DND-41 (cell line): ENCODE measurements around the gene ZNF536.

Source experiments
- ATAC-seq: fragments of 200-7000 bp; cut with Tn5 transposase; 3 replicates; pipeline ENCODE4 v1.9.1; 2021; ENCODE audit warnings: low read depth; ENCODE audit not compliant: insufficient read depth
- DNase-seq: peaks from one replicate; pipeline ENCODE4 v3.0.0-alpha.2; 2020
- H2AFZ ChIP-seq: 2 replicates; pipeline ENCODE4 v1.6.0; 2012; ENCODE audit warnings: low read depth, low read length
- H3K27ac ChIP-seq: 2 replicates; pipeline ENCODE4 v1.5.1; 2012; ENCODE audit warnings: low read length, inconsistent platforms
- H3K27me3 ChIP-seq: fragments of 200-600 bp; sonication (generic); 2 replicates; pipeline ENCODE4 v1.6.0; 2012; ENCODE audit warnings: low read length, mild to moderate bottlenecking, inconsistent platforms; ENCODE audit not compliant: insufficient read depth, poor library complexity
- H3K36me3 ChIP-seq: 2 replicates; pipeline ENCODE4 v1.5.1; 2012; ENCODE audit warnings: low read length, inconsistent platforms; ENCODE audit not compliant: insufficient read depth
- H3K4me1 ChIP-seq: 2 replicates; pipeline ENCODE4 v1.5.1; 2012; ENCODE audit warnings: mild to moderate bottlenecking, low read length; ENCODE audit not compliant: insufficient read depth
- H3K4me2 ChIP-seq: 2 replicates; pipeline ENCODE4 v1.6.0; 2012; ENCODE audit warnings: mild to moderate bottlenecking, moderate library complexity, low read length, inconsistent platforms; ENCODE audit not compliant: insufficient read depth
- H3K4me3 ChIP-seq, 2 experiments: fragments of 200-600 bp in 1 of 2; shearing (Covaris generic) in 1 of 2; 2 replicates each; pipeline ENCODE4 v1.5.1; 2012 to 2016; ENCODE audit warnings: inconsistent platforms in 2 of 2, low read length in 2 of 2, mild to moderate bottlenecking in 2 of 2, low read depth in 1 of 2, moderate library complexity in 1 of 2
- H3K79me2 ChIP-seq: 2 replicates; pipeline ENCODE4 v1.6.0; 2012; ENCODE audit warnings: low read length, inconsistent platforms; ENCODE audit not compliant: insufficient read depth
- H3K9ac ChIP-seq: 2 replicates; pipeline ENCODE4 v1.6.0; 2012; ENCODE audit warnings: low read depth, mild to moderate bottlenecking, inconsistent platforms, low read length, moderate library complexity
- H3K9me3 ChIP-seq: 2 replicates; pipeline ENCODE4 v1.5.1; 2012; ENCODE audit warnings: low read length, moderate library complexity, mild to moderate bottlenecking, inconsistent platforms; ENCODE audit not compliant: insufficient read depth, severe bottlenecking
- H4K20me1 ChIP-seq: 2 replicates; pipeline ENCODE4 v1.6.0; 2012; ENCODE audit warnings: low read length; ENCODE audit not compliant: insufficient read depth
- EZH2 ChIP-seq: IDR thresholded peaks from 3 replicates; pipeline ENCODE4 v1.6.1; 2012; ENCODE audit warnings: borderline replicate concordance, low read depth, mild to moderate bottlenecking, moderate library complexity, low read length, inconsistent platforms; ENCODE audit not compliant: severe bottlenecking
- TF ChIP-seq, protein P1 (sequence below): IDR thresholded peaks from 2 replicates; pipeline ENCODE4 v1.5.1; 2012; ENCODE audit warnings: borderline replicate concordance, low read length, moderate library complexity, mild to moderate bottlenecking; ENCODE audit not compliant: poor library complexity, severe bottlenecking; ENCODE audit errors: extremely low read depth

ZNF536 gene

DNA sequence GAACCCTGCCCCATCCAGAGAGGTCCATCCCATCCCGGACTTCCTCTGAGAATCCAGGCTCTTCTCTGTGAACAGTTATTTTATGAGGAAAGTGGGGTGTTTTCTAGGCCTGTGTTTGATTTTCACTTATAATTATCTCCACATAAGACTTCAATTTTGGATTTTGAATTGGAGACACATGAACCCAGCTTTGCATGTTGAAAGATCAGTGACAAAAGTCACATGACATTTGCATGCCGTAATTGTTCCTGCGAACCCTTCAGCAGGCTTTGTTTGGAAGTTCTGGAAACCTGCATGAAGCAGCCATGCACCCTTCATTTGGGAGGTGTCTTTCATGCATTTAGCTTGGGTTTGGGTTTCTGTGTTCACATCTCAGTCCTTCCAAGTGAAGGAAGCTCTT lies 44.9 kb upstream of the ZNF536 start:
- H3K79me2 ChIP-seq: no peaks in the 10 kb centered on the region
- peaks cover 2% of the 10 kb centered on the region for H3K27me3 ChIP-seq
- H3K9me3 ChIP-seq: no peaks in the 10 kb centered on the region
- no peak overlapping the region for H2AFZ ChIP-seq
- no peak overlapping the region for H3K4me2 ChIP-seq
- ATAC-seq (no peak), DNase-seq (no peak)
- H3K9ac ChIP-seq: no peak overlapping the region
- no peaks in the 10 kb centered on the region for H4K20me1 ChIP-seq
- no peak for TF ChIP-seq EZH2
- TF ChIP-seq, protein P1, sequence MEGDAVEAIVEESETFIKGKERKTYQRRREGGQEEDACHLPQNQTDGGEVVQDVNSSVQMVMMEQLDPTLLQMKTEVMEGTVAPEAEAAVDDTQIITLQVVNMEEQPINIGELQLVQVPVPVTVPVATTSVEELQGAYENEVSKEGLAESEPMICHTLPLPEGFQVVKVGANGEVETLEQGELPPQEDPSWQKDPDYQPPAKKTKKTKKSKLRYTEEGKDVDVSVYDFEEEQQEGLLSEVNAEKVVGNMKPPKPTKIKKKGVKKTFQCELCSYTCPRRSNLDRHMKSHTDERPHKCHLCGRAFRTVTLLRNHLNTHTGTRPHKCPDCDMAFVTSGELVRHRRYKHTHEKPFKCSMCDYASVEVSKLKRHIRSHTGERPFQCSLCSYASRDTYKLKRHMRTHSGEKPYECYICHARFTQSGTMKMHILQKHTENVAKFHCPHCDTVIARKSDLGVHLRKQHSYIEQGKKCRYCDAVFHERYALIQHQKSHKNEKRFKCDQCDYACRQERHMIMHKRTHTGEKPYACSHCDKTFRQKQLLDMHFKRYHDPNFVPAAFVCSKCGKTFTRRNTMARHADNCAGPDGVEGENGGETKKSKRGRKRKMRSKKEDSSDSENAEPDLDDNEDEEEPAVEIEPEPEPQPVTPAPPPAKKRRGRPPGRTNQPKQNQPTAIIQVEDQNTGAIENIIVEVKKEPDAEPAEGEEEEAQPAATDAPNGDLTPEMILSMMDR: no peak
- no peaks in the 10 kb centered on the region for H3K4me1 ChIP-seq
- no peak overlapping the region for H3K4me3 ChIP-seq
- H3K27ac ChIP-seq: no peak overlapping the region
- H3K36me3 ChIP-seq: no peaks in the 10 kb centered on the region

DNA sequence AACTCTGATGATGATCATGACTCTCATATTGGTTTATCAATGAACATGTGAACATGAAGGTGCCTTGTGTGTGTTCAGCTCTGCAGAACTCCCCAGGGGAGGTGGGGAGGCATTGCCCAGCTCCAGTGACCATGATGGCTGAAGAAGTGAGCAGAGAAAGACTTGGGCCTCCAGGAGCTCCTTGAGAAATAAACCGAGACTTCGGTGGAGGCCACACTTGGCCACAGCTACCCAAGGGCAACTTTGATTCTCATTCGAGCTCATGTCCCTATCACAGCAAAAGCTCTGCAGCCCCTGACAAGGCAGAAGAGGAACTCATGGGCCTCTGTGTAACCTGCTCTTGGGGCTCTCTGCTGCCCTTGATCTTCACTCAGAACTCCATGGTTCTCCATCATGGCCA lies 44.1 kb upstream of the ZNF536 start:
- Histone ChIP-seq H3K9ac (no peak overlapping the region), H3K36me3 (no peaks in the 10 kb centered on the region), H3K4me1 (no peaks in the 10 kb centered on the region), H3K4me2 (no peak overlapping the region), H3K27me3 (peaks cover 2% of the 10 kb centered on the region), H3K4me3 (no peak overlapping the region), H3K9me3 (no peaks in the 10 kb centered on the region), H4K20me1 (no peaks in the 10 kb centered on the region), H3K27ac (no peak overlapping the region), H2AFZ (no peak overlapping the region), H3K79me2 (no peaks in the 10 kb centered on the region)
- no peak for TF ChIP-seq EZH2
- TF ChIP-seq, protein P1: no peak
- DNase-seq (no peak), ATAC-seq (no peak)

GRCh38 chr19:30330266-30330665 lies 41.9 kb upstream of the ZNF536 start:
- Histone ChIP-seq H3K9ac (no peak overlapping the region), H4K20me1 (no peaks in the 10 kb centered on the region), H3K27me3 (peaks cover 2% of the 10 kb centered on the region), H3K36me3 (no peaks in the 10 kb centered on the region), H3K9me3 (no peaks in the 10 kb centered on the region), H2AFZ (no peak overlapping the region), H3K4me2 (no peak overlapping the region), H3K4me3 (no peak overlapping the region), H3K27ac (no peak overlapping the region), H3K4me1 (no peaks in the 10 kb centered on the region), H3K79me2 (no peaks in the 10 kb centered on the region)
- ATAC-seq (no peak), DNase-seq (no peak)
- no peak for TF ChIP-seq EZH2
- TF ChIP-seq, protein P1: no peak
